ENCODE results near the gene ZNF672. TPM values are rescaled to one million over a fixed set of nuclear protein-coding genes. Genes with fewer than 3 reads are reported as not detected.

Gene ZNF672
- total and polyA plus RNA-seq, 7 donors: 25.3 to 57.0 (median 47.3) TPM

DNA sequence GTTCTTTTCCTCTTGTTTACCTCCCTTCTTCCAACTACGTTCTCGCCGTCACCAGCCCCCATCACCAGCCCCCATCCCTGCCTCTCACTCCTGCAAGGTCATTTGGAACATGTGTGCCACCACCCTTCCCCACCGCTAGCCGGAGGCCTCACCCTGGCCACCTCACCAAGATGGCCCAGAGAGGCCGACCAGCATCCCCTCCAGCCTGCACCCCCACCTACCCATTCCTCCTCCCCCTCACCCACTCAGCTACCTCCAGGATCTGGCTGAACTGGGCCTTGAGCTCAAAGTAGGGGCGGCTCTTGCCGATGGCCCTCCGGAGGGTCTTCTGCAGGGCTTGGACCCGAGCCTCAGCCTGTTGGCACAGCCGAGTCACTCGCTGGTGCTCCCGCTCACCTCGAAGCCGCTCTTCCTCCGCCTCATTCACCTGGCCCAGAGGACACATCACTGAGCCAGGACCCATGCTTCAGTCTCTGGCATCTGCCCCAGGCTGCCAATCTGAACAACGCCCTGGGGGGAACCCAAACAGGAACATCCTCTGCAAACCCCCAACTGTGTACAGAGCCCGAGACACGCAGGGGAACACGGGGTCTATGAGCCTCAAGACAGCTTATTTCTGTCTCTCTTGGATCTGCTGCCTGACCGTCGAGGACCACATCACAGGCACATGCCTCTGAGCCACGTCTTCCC is 25.1 kb upstream of the ZNF672 start:
- DNase-seq: no peak
- WGBS, 3 donors: 96 to 97% (median 96%) methylated on average over 23 of the region's 23 CpGs
- Histone ChIP-seq H3K4me1 (no peaks in the 10 kb centered on the region), H3K4me3 (no peak overlapping the region), H3K27ac (no peak overlapping the region), H3K36me3 (ENCODE audit: insufficient read depth in 1 of 2, low read depth in 1 of 2) (peaks cover 0 to 63% of the 10 kb centered on the region in 2 donors), H3K27me3 (ENCODE audit: insufficient read depth in 3 of 3, low read length in 2 of 3) (no peaks in the 10 kb centered on the region), H3K9me3 (no peaks in the 10 kb centered on the region)
- no peak for ATAC-seq
- TF ChIP-seq, protein P1, sequence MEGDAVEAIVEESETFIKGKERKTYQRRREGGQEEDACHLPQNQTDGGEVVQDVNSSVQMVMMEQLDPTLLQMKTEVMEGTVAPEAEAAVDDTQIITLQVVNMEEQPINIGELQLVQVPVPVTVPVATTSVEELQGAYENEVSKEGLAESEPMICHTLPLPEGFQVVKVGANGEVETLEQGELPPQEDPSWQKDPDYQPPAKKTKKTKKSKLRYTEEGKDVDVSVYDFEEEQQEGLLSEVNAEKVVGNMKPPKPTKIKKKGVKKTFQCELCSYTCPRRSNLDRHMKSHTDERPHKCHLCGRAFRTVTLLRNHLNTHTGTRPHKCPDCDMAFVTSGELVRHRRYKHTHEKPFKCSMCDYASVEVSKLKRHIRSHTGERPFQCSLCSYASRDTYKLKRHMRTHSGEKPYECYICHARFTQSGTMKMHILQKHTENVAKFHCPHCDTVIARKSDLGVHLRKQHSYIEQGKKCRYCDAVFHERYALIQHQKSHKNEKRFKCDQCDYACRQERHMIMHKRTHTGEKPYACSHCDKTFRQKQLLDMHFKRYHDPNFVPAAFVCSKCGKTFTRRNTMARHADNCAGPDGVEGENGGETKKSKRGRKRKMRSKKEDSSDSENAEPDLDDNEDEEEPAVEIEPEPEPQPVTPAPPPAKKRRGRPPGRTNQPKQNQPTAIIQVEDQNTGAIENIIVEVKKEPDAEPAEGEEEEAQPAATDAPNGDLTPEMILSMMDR (IDR thresholded peaks at IDR 0.05): no peak
- intact Hi-C loops (cut with DNase I): no loop called here

DNA sequence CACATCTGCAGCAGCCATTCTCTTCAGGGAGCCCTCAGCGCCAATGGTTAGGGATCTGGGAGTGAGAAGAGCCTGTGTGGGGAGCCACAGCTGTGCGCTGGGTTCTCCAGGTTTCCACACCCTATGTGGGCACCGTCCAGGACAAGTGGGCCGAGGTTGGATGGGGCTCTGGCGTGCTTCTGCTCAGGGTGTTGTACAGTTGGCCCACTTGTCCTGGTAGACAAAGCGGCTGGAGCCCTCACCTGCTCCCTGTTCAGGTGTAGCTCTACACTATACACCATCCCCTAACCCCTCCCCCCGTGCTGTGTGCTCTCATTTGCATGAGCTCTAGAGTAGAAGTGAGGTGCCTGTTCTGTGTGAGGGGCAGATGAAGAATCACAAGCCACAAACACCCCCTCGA is 24.5 kb upstream of the ZNF672 start:
- H3K4me3 ChIP-seq: no peak overlapping the region
- H3K4me1 ChIP-seq: peaks cover 2% of the 10 kb centered on the region
- no peak for DNase-seq
- no peaks in the 10 kb centered on the region for H3K9me3 ChIP-seq
- ATAC-seq: no peak
- peaks cover 0 to 63% of the 10 kb centered on the region in 2 donors for H3K36me3 ChIP-seq (ENCODE audit: insufficient read depth in 1 of 2, low read depth in 1 of 2)
- no peak overlapping the region for H3K27ac ChIP-seq
- intact Hi-C loops (cut with DNase I): no loop called here
- WGBS, 3 donors: 91 to 93% (median 92%) methylated on average over 8 of the region's 8 CpGs
- TF ChIP-seq, protein P1 (IDR thresholded peaks at IDR 0.05): no peak
- H3K27me3 ChIP-seq (ENCODE audit: insufficient read depth in 3 of 3, low read length in 2 of 3): no peaks in the 10 kb centered on the region

DNA sequence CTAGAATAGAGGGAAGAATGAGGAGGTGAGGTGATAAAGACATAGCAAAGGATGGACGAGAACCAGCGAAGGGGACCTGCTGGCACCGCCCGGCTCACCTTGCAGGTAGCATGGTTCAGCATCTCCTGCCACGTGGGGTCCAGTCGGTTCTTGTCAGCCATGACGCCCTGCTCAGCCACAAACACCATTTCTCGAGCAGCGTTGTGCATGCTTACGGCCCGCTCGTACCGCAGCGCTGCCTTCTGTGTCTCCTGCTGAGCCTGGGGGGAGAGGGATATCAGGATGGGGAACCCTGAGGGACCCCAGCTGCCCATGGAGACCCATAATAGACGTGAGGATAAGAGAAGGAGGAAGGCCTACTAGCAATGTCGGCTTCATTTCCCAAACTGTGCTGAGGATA is 23.7 kb upstream of the ZNF672 start:
- no peak overlapping the region for H3K4me3 ChIP-seq
- TF ChIP-seq, protein P1 (IDR thresholded peaks at IDR 0.05): no peak
- H3K4me1 ChIP-seq: peaks cover 8% of the 10 kb centered on the region
- H3K27ac ChIP-seq: no peak overlapping the region
- DNase-seq (no peak), ATAC-seq (no peak)
- intact Hi-C loops (cut with DNase I): no loop called here
- H3K9me3 ChIP-seq: no peaks in the 10 kb centered on the region
- no peaks in the 10 kb centered on the region for H3K27me3 ChIP-seq (ENCODE audit: insufficient read depth in 3 of 3, low read length in 2 of 3)
- 91 to 93% (median 92%) methylated on average over 16 of the region's 16 CpGs for WGBS, 3 donors
- peaks cover 0 to 63% of the 10 kb centered on the region in 2 donors for H3K36me3 ChIP-seq (ENCODE audit: insufficient read depth in 1 of 2, low read depth in 1 of 2)

DNA sequence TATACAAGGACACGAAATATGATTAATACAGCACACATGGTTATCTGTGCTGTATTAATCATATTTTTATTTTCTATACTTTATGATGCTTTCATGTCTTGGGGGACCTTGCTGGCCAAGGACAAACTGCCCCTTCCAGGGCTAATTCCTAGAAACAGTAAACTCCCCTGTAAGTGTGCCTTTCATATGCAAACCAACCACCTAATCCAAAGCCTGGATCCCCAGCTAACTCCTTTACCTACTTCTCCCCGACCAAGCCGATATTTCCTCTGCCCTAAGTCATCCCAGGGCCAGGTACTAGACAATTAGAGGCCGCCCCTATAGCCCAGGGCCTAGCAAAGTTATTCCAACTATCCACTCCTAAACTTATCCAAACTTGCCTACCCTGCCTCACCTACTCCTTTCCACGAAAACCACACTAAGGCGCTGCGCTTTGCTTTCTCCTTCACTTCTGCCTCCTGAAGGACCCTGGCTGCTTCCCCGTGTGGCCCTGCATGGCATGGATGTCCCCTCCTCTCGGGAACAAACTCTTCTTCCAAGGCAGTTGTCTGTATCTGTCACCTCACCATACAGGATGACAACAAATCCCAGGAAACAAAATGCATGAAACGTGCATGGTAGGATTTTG is 22.5 kb upstream of the ZNF672 start:
- Histone ChIP-seq H3K36me3 (ENCODE audit: insufficient read depth in 1 of 2, low read depth in 1 of 2) (peaks cover 0 to 72% of the 10 kb centered on the region in 2 donors), H3K4me1 (peaks cover 8% of the 10 kb centered on the region), H3K27me3 (ENCODE audit: insufficient read depth in 3 of 3, low read length in 2 of 3) (no peaks in the 10 kb centered on the region), H3K4me3 (no peak overlapping the region), H3K27ac (no peak overlapping the region), H3K9me3 (no peaks in the 10 kb centered on the region)
- ATAC-seq (no peak), DNase-seq (no peak)
- 87 to 91% (median 87%) methylated on average over 10 of the region's 10 CpGs for WGBS, 3 donors
- TF ChIP-seq, protein P1 (IDR thresholded peaks at IDR 0.05): no peak
- intact Hi-C loops (cut with DNase I): no loop called here
